ENCODE data around the gene SUSD5.

DNA sequence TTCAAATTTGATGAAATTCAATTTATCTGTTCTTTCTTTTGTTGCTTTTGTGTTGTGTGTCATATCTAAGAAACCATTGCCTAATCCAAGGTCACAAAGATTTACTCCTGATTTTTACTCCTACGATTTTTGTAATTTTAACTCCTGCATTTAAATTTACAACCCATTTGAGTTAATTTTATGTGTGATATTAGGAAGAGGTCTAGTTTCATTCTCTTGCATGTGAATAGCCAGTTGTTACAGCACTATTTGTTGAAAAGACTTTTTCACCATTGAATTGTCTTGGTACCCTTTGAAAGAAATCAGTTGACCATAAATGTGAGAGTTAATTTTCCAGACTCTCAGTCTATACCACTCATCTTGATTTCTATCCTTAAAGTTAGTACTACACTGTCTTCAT, 80.9 kb downstream of the SUSD5 start:
- TF ChIP-seq CTCF (IDR thresholded peaks at IDR 0.05; ENCODE audit: poor library complexity) (no peak), EZH2phosphoT487 (IDR thresholded peaks at IDR 0.05; ENCODE audit: low read depth, severe bottlenecking, unreplicated experiment) (no peak)
